HepG2 (cell line): ENCODE data around the gene SLBP. TPM values are rescaled to one million over a fixed set of nuclear protein-coding genes. Genes with fewer than 3 reads are reported as not detected.

Source experiments
- ADNP ChIP-seq: sonication (generic); formaldehyde crosslinking; IDR thresholded peaks from 2 replicates; pipeline ENCODE4 v1.4.0; 2020; ENCODE audit warnings: missing genetic modification reagents
- ATAD3A ChIP-seq: sonication (generic); formaldehyde crosslinking; IDR thresholded peaks from 2 replicates; pipeline ENCODE4 v1.4.0; 2020; ENCODE audit warnings: missing genetic modification reagents
- MYC ChIP-seq: sonication (generic); formaldehyde crosslinking; IDR thresholded peaks from 2 replicates; pipeline ENCODE4 v1.9.0; 2021; ENCODE audit warnings: missing genetic modification reagents, borderline replicate concordance
- NFYB ChIP-seq: sonication (generic); formaldehyde crosslinking; IDR thresholded peaks from 2 replicates; pipeline ENCODE4 v1.4.0; 2020; ENCODE audit warnings: missing genetic modification reagents
- POLR2G ChIP-seq: fragments of 200-400 bp; formaldehyde crosslinking; IDR thresholded peaks from 2 replicates; pipeline ENCODE4 v1.6.1; 2018; ENCODE audit warnings: mild to moderate bottlenecking, low read depth, low read length, moderate library complexity
- SP4 ChIP-seq: sonication (generic); formaldehyde crosslinking; IDR thresholded peaks from 2 replicates; pipeline ENCODE4 v1.8.1; 2023; ENCODE audit warnings: mild to moderate bottlenecking, missing genetic modification reagents
- SRSF1 ChIP-seq: fragments of 200-400 bp; formaldehyde crosslinking; optimal IDR thresholded peaks from 2 replicates; pipeline ENCODE3; 2017; ENCODE audit warnings: mild to moderate bottlenecking, low read depth, low read length, moderate library complexity
- TBX2 ChIP-seq: sonication (generic); formaldehyde crosslinking; IDR thresholded peaks from 2 replicates; pipeline ENCODE4 v1.5.0; 2020; ENCODE audit warnings: missing genetic modification reagents, mild to moderate bottlenecking, borderline replicate concordance
- ZNF17 ChIP-seq: sonication (generic); formaldehyde crosslinking; IDR thresholded peaks from 2 replicates; pipeline ENCODE4 v1.5.0; 2020; ENCODE audit warnings: mild to moderate bottlenecking, missing genetic modification reagents
- ZNF24 ChIP-seq: fragments of 450-650 bp; IDR thresholded peaks from 2 replicates; pipeline ENCODE4 v1.6.1; 2017; ENCODE audit warnings: antibody characterized with exemption, mild to moderate bottlenecking
- ZNF678 ChIP-seq: sonication (generic); formaldehyde crosslinking; IDR thresholded peaks from 2 replicates; pipeline ENCODE4 v1.4.0; 2020; ENCODE audit warnings: mild to moderate bottlenecking, missing genetic modification reagents
- polyA plus RNA-seq, 8 experiments: library from polyadenylated mRNA; depleted of rRNA in 3 of 8; stranded (reverse) in 7 of 8; unstranded in 1 of 8; fragments of >200 nt; fragmentation: Illumina TruSeq in 4 of 8; extraction: Trizol in 4 of 8; gene quantifications; 2 replicates each; pipeline versions ENCODE4 v1.2.1 to v1.2.3, GENCODE V29; 2011 to 2016; ENCODE audit warnings: low read depth in 4 of 8, missing spikeins in 1 of 8, mixed read lengths in 1 of 8; ENCODE audit not compliant: insufficient read depth in 1 of 8
- total RNA-seq, 5 experiments: library from RNA; depleted of rRNA; stranded (reverse); fragments of >200 nt; fragmentation: Illumina TruSeq; extraction: Trizol; gene quantifications; 2 replicates each; pipeline ENCODE4 v1.2.3, GENCODE V29; 2016; ENCODE audit warnings: low read depth in 1 of 5
- TF ChIP-seq, protein P1 (sequence below): sonication (generic); formaldehyde crosslinking; IDR thresholded peaks from 2 replicates; pipeline ENCODE4 v1.5.1; 2020; ENCODE audit warnings: mild to moderate bottlenecking, missing genetic modification reagents, borderline replicate concordance
- TF ChIP-seq, protein P2 (sequence below): IDR thresholded peaks from 2 replicates; pipeline ENCODE4 v1.4.0; 2020; ENCODE audit warnings: mild to moderate bottlenecking, missing genetic modification reagents
- TF ChIP-seq, protein P3 (sequence below): sonication (generic); formaldehyde crosslinking; conservative IDR thresholded peaks from 2 replicates; pipeline ENCODE4 v1.8.0; 2022; ENCODE audit warnings: missing genetic modification reagents
- TF ChIP-seq, protein P4 (sequence below): sonication (generic); formaldehyde crosslinking; IDR thresholded peaks from 2 replicates; pipeline ENCODE4 v1.8.0; 2022; ENCODE audit warnings: missing genetic modification reagents, low read depth, mild to moderate bottlenecking, borderline replicate concordance
- TF ChIP-seq, protein P5 (sequence below): sonication (generic); formaldehyde crosslinking; IDR thresholded peaks from 2 replicates; pipeline ENCODE4 v1.8.1; 2023; ENCODE audit warnings: missing genetic modification reagents, inconsistent platforms, borderline replicate concordance

SLBP gene
- total and polyA plus RNA-seq, 2 of the 13 experiments (the other 11 are each of a cell fraction or from before 2014, with no cell fraction given), result 43.9 to 104 TPM

DNA sequence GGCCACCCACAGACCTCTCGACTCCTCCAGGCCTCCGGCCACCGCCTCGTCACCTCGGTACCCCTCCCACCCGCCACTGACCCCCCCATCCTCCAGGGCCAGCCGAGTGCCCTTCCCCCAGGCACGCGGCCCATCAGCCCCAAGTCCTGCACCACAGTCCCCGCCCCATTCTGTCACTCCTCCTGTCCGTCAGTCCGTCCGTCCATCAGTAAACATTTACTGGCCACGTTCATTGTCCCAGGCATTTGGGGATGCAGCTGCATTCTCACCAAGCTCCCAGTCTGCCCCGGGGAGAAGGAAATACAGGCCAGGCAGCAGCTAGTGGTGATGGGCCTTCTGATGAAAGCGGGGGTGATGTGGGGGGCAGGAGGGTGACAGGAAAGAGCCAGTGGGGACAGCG, 45.7 kb upstream of the SLBP start (continued):
- TF ChIP-seq, protein P1, sequence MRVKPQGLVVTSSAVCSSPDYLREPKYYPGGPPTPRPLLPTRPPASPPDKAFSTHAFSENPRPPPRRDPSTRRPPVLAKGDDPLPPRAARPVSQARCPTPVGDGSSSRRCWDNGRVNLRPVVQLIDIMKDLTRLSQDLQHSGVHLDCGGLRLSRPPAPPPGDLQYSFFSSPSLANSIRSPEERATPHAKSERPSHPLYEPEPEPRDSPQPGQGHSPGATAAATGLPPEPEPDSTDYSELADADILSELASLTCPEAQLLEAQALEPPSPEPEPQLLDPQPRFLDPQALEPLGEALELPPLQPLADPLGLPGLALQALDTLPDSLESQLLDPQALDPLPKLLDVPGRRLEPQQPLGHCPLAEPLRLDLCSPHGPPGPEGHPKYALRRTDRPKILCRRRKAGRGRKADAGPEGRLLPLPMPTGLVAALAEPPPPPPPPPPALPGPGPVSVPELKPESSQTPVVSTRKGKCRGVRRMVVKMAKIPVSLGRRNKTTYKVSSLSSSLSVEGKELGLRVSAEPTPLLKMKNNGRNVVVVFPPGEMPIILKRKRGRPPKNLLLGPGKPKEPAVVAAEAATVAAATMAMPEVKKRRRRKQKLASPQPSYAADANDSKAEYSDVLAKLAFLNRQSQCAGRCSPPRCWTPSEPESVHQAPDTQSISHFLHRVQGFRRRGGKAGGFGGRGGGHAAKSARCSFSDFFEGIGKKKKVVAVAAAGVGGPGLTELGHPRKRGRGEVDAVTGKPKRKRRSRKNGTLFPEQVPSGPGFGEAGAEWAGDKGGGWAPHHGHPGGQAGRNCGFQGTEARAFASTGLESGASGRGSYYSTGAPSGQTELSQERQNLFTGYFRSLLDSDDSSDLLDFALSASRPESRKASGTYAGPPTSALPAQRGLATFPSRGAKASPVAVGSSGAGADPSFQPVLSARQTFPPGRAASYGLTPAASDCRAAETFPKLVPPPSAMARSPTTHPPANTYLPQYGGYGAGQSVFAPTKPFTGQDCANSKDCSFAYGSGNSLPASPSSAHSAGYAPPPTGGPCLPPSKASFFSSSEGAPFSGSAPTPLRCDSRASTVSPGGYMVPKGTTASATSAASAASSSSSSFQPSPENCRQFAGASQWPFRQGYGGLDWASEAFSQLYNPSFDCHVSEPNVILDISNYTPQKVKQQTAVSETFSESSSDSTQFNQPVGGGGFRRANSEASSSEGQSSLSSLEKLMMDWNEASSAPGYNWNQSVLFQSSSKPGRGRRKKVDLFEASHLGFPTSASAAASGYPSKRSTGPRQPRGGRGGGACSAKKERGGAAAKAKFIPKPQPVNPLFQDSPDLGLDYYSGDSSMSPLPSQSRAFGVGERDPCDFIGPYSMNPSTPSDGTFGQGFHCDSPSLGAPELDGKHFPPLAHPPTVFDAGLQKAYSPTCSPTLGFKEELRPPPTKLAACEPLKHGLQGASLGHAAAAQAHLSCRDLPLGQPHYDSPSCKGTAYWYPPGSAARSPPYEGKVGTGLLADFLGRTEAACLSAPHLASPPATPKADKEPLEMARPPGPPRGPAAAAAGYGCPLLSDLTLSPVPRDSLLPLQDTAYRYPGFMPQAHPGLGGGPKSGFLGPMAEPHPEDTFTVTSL (CRISPR knock-in tag), result no peak
- TF ChIP-seq SRSF1 (no peak), MYC (CRISPR knock-in tag) (0 out of 2 replicates have a peak, but pooled peaks have one; percentile 38), ZNF17 (CRISPR knock-in tag) (no peak), ZNF24 (no peak), NFYB (CRISPR knock-in tag) (no peak), SP4 (CRISPR knock-in tag) (no peak), ATAD3A (no peak), ZNF678 (CRISPR knock-in tag) (no peak), TBX2 (CRISPR knock-in tag) (peak; percentile 76), POLR2G (peak; percentile 57; the same call in 1 of the 2 replicates), ADNP (no peak)
- TF ChIP-seq, protein P2, sequence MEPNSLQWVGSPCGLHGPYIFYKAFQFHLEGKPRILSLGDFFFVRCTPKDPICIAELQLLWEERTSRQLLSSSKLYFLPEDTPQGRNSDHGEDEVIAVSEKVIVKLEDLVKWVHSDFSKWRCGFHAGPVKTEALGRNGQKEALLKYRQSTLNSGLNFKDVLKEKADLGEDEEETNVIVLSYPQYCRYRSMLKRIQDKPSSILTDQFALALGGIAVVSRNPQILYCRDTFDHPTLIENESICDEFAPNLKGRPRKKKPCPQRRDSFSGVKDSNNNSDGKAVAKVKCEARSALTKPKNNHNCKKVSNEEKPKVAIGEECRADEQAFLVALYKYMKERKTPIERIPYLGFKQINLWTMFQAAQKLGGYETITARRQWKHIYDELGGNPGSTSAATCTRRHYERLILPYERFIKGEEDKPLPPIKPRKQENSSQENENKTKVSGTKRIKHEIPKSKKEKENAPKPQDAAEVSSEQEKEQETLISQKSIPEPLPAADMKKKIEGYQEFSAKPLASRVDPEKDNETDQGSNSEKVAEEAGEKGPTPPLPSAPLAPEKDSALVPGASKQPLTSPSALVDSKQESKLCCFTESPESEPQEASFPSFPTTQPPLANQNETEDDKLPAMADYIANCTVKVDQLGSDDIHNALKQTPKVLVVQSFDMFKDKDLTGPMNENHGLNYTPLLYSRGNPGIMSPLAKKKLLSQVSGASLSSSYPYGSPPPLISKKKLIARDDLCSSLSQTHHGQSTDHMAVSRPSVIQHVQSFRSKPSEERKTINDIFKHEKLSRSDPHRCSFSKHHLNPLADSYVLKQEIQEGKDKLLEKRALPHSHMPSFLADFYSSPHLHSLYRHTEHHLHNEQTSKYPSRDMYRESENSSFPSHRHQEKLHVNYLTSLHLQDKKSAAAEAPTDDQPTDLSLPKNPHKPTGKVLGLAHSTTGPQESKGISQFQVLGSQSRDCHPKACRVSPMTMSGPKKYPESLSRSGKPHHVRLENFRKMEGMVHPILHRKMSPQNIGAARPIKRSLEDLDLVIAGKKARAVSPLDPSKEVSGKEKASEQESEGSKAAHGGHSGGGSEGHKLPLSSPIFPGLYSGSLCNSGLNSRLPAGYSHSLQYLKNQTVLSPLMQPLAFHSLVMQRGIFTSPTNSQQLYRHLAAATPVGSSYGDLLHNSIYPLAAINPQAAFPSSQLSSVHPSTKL (CRISPR knock-in tag), result no peak
- TF ChIP-seq, protein P3, sequence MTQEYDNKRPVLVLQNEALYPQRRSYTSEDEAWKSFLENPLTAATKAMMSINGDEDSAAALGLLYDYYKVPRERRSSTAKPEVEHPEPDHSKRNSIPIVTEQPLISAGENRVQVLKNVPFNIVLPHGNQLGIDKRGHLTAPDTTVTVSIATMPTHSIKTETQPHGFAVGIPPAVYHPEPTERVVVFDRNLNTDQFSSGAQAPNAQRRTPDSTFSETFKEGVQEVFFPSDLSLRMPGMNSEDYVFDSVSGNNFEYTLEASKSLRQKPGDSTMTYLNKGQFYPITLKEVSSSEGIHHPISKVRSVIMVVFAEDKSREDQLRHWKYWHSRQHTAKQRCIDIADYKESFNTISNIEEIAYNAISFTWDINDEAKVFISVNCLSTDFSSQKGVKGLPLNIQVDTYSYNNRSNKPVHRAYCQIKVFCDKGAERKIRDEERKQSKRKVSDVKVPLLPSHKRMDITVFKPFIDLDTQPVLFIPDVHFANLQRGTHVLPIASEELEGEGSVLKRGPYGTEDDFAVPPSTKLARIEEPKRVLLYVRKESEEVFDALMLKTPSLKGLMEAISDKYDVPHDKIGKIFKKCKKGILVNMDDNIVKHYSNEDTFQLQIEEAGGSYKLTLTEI (CRISPR knock-in tag), result no peak
- TF ChIP-seq, protein P4, sequence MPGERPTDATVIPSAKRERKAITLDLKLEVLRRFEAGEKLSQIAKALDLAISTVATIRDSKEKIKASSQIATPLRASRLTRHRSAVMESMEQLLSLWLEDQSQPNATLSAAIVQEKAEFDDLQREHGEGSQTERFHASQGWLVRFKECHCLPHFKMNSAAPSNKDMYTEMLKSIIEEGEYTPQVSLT (CRISPR knock-in tag), result no peak
- TF ChIP-seq, protein P5, sequence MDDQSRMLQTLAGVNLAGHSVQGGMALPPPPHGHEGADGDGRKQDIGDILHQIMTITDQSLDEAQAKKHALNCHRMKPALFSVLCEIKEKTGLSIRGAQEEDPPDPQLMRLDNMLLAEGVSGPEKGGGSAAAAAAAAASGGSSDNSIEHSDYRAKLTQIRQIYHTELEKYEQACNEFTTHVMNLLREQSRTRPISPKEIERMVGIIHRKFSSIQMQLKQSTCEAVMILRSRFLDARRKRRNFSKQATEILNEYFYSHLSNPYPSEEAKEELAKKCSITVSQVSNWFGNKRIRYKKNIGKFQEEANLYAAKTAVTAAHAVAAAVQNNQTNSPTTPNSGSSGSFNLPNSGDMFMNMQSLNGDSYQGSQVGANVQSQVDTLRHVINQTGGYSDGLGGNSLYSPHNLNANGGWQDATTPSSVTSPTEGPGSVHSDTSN, result no peak
